Islet of Langerhans (tissue), 1 donor: Measurements from ENCODE around the gene XPC.
"Not testable (repeated sequence)": the region's sequence is repeated elsewhere in the genome, so short reads cannot be mapped to it uniquely, and the experiment has no call there.

Experiments
- FAIRE-seq: peaks from one replicate; lab custom pipeline; 2011; peaks lifted over from hg19 to GRCh38; lab: Jason Lieb, UNC

XPC gene

DNA sequence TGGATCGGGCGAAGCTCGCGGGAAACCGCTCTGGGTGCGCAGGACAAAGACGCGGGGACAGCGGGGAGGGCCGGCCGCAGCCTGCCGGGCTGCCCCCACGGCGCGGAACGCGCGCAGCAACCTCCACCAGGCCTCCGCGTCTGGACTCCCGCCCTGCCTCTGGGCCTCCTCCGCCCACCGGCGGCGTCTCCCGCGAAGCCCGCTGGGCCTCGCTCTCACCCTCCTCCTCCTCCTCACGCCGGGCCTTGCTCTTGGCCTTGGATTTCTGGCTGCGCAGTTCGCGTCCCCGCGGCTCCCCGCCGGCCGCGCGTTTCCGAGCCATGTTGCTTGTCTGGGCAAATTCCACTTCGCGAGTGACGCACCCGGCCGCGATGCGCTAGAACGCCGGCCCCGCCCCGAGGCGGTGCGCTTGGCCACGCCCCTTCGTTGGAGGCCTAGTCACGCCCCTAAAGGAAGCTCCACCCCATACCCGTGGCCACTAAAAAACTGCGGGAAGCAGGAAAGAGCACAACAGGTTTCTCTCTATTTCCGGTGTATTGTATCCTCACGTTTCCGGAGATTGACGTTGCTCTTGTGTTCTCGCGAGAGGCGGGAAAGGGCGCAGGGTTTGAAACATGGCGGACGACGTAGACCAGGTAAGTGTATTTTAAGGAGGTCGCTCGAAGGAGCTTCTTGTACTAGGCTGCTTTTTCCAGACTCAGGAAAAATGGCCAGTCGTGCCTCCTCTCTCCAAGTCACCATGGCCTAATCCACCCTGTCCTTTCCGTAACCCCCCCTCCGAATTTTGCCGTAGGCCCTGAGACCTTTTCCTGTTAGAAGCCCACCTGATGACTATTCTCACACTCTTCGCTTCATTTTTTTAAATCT, at the start of gene XPC, which contains the start of gene LSM3:
XPC (minus strand) TSS at position 355 of the 867 bp plus-strand sequence; CDS start at position 322, 33 bp downstream.
LSM3 (plus strand) TSS at position 571 of the 867 bp plus-strand sequence; CDS start at position 615, 44 bp downstream.
- peak; percentile 94 for FAIRE-seq

DNA sequence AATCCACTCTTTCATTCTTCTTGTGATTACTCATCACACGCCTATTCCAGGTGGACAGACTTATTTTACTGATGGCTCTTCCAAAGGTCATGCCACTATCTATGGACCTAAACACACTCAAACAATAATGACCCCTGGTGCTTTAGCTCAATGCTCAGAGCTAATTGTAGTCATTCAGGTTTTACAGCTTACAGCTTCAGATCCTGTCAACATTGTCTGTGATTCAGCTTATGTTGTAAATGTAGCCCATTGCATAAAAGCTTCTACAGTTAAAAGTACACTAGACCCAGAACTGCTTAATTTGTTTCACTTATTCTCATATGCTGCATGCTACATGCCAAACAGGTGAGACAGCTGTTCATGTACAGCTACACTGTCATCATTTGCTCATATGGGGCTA, 49.5 kb upstream of the XPC start:
- no peak for FAIRE-seq

DNA sequence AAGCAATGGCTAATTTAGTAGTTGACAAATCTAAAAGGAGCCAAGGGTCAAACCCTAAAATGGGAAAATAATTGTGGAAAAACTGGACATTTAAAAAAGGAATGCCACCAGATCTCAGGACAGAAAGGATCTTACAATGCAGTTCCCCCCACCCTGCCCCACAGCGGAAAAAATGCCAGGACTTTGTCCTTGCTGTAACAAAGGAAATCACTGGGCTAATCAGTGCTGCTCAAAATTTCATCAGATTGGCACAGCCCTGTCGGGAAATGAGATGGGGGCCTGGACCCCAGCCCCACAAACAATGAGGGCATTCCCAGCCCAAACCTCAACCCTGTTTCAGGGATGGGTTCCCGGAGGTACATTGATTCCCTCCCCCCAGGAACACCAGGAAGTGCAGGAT, 48.0 kb upstream of the XPC start:
- FAIRE-seq, result not testable (repeated sequence)

DNA sequence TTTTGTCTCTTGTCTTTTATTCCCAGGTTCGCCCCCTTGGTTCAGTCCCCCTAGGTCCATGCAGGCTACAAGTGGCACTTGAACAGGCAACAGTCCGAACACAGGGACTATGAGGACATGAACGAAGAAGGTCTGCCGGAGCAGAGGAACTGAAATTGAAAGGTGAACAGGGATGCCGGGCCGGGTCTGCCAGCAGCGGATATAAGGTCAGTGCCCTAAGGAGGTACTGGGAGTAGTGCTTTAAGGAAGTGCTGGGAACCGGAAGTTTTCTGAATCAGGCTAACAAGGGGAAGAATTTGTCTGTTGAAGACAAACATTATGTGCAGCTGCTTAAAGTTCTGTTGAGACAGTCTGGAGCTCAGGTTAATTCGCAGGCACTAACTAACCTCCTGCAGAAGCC, 47.0 kb upstream of the XPC start:
- no peak for FAIRE-seq

DNA sequence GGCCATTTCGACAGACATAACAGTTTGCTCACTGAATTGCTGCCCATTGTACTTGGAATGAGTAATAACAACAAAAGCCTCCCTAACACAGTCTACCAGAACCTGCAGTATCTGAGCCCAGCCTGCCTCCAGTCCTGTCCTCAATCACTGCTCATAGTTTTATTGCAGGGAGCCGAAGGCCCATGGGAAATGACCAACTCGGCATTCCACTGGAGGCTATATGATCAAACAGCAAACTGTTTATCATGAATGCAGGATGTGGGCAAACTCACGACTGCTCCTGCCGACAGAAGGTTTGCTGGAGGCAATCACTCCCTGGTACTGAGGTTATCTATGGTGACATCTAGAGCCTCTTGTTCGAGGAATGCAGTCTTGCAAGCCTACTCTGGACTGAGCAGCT, 46.5 kb upstream of the XPC start:
- FAIRE-seq, result no peak

DNA sequence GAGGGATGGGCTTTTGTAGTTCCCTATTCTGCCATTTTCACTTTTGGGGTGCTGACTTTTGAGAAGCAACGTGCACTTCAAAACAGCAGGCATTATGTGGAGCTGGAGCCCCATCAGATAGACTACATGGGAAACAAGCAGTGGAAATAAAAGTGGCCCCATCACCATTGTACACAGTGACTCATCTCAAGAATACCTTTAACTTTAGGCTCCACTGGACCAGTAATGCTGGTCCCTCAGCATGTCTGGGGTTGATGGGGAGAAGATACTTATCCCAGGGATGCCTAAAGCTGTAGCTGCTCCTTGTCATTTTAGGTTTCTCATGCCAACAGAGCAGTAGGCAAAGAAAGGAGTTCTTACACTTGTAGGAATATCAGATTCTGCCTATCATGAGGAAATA, 45.2 kb upstream of the XPC start:
- FAIRE-seq, result no peak

DNA sequence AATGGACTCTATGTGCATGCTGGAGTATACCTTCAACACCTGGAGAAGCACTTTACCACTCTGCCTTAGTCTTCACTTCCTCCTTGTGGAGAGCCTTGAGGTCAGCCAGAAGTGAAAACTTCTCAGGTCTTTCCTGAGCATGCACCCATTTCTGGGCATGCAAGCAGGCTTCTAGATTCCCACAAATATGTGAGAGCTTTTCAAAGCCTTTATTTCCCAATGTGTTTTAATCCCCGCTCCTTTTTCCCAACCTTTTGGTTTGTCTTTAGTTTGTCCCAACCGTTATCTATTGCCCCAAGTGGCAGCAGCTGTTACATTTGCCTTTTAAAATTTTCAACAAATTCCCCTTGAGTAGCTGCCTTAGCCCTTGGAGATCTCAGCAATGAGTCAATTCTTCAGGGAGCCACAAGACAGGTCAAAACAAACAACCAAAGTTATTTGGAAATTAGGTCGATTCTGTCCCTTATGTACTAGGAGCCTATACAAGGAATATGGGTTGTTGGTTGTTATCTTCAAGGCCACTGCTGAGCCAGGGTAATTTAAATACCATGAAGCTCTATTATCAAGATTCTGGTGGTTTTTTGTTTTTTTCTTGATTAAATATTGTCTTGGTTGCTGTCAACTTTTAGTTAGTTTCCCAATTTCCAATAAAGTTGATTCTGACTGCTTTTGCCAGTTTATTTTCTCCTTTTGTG, 44.6 kb upstream of the XPC start:
- no peak for FAIRE-seq

DNA sequence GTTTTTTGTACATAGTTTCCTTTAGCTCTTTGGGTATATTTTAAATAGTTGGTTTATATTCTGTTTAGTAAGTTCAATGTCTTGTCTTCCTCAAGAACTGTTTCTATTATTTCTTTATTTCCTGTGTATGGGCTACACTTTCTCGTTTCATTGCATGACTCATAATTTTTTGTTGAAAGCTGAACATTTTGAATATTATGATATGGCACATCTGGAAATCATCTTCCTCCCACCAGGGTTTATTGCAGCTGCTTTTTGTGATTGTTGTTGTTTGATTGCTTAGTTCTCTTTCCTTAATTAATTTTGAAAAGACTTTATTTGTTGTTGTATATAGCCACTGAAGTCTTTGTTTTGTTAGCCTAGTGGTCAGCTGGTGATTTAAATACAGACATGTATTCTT, 44.1 kb upstream of the XPC start:
- FAIRE-seq, result no peak

DNA sequence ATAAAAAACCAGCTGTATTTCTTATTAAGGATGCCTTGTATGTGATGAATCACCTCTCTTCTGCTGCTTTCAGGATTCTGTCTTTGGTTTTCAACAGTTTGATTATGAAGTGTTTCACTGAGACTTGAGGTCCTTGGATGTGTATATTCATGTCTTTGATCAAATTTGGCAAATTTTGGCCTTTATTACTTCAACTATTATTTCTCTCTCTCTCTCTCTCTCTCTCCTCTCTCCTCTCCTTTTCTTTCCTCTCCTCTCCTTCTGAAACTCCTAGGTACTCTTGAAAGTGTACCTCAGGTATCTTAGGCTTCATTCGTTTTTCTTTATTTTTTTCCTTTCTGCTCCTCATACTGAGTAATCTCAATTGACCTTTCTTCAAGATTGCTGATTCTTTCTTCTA, 43.5 kb upstream of the XPC start:
- no peak for FAIRE-seq

DNA sequence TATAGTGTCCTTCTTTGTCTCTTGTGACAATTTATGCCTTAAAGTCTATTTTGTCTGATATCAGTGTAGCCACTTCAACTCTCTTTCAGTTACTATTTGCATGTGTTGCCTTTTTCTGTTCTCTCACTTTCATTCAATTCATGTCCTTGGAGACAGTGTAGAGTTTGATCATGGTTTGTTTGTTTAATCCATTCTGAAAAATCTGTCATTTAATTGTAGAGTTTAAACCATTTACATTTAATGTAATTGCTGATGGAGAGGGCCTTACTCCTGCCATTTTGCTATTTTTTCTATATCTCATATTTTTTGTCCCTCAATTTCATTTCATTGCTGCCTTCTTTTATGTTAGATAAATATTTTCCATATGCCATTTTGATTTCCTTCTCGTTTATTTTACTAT, 42.5 kb upstream of the XPC start:
- FAIRE-seq, result no peak

DNA sequence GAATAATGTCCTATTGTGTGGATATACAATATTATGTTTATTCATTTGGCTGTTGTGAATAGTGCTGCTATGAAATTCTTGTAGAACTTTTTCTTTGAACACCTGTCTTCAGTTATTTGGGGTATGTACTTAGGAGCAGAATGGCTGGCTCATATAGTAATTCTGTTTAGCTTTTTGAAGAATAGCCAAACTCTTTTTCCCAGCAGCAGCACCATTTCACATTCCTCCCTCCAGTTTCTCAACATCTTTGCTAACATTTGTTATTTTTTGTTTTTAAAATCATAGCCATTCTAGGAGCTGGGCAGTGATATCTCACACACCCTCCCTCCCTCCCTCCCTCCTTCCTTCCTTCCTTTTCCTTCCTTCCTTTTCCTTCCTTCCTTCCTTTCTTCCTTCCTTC, 40.0 kb upstream of the XPC start:
- no peak for FAIRE-seq

DNA sequence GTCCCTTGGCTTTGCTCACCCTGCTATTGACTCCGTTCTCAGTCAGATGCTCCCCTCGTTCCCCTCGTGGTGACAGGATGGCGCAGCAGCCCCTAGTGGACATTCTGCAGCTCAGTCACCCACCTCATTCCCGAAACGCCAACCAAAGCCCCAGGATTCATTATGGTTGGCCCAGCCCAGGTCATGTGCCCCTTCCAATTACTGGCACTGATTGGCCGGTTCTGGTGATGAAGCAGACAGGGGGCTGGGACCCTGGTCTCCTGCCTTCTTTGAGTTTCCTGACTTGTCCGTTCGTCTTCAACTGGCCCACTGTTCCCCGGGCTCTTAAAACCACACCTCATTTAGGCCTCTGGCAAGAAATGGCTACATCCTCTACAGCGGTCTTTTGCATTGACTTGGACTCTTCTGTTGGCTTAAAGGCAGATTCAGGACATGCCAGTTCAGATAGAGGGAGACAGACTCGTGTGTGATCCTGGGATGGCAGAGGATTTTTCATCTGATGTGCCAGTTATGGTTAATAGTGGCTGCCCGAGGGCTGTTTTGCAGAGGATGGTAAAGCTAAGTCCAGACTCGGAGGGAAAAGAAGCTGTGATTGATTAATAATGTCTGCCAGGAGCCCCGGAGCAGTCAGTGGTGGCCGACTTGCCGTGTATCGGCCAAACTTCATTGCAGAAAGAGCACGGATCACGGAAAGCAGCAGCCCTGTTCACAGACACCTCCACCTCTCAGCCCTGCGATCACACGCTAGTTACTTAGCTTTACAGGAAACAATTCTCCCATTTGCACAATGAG, 38.1 kb upstream of the XPC start:
- no peak for FAIRE-seq

DNA sequence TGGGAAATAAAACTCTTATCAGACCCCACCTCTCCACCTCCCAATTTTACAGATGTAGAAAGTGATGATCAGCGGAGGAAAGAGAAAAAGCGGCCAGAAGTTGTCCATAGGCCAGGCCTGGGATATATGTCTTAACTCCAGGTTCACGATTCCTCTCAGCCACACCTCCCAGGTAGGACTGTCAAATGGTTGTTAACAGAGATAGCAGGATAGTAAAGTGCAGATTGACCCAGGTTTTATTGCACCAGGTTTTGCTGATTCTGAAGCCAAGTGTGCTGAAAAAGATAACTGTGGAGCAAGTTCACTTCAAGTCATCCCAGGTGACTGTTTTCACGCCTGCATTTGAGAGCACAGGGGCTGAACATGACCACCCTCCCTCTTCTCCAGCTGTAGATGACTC, 36.4 kb upstream of the XPC start:
- FAIRE-seq, result no peak

DNA sequence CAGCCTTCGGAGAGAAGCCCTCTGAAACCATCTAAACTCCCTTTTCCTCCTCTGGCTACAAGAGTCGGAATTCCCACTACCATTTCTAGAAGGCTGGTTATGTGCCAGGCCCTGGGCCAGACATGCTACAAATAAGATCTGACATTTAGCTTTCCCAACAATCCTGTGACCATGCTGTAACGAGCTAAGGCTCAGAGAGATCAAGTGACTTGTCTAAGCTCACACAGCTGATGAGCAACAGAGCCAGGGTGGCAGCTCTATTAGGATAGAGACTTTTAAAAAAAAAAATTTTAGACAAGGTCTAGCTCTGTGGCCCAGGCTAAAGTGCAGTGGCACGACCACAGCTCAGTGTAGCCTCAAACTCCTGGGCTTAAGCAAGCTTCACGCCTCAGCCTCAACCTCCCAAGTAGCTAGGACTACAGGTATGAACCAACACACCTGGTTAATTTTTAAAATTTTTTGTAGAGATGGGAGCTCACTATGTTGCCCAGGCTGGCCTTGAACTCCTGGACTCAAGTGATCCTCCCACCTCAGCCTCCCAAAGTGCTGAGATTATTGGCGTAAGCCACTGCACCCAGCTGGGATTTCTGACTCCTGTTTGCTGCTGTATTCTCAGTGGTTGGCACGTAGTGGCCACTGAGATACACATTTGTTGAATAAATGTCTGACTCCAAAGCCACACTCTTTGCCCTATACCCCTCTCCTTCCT, 34.8 kb upstream of the XPC start:
- no peak for FAIRE-seq

DNA sequence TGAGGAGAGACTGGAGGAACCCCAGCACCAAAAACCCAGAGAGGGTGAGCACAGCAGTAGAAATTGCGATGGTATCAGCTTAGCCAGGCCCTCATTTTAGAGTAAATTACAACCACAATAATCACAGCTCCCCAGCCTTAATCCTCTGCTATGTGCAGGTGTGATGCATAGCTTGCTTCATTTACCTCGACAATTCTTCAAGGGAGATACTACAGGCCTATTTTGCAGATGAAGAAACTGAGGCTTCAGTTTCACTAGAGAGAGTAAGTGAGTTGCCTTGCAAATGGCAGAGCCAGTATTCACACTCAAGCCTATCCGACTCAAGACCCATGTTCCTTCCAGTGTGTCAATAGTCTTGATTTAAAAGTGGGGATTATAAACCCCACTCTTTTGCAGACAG, 33.6 kb upstream of the XPC start:
- FAIRE-seq, result no peak

DNA sequence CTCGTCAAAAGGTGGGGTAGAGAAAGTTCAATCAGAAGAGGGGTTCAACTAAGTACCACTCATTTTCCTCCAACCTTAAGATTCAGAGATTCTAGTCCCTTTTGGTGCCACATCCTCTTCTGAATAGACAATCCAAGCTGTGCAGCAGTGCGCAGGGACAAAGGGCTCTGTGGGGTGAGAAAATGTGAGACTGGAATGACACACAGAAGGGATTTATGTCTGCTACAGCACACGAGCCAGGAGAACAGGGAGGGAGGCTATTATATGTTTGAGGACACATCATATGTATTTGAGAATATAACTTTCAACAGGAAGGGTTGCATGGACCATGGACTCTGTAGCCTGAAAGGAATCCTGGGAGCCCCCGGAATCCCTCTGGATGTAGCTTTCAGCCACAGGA, 33.2 kb upstream of the XPC start:
- no peak for FAIRE-seq

DNA sequence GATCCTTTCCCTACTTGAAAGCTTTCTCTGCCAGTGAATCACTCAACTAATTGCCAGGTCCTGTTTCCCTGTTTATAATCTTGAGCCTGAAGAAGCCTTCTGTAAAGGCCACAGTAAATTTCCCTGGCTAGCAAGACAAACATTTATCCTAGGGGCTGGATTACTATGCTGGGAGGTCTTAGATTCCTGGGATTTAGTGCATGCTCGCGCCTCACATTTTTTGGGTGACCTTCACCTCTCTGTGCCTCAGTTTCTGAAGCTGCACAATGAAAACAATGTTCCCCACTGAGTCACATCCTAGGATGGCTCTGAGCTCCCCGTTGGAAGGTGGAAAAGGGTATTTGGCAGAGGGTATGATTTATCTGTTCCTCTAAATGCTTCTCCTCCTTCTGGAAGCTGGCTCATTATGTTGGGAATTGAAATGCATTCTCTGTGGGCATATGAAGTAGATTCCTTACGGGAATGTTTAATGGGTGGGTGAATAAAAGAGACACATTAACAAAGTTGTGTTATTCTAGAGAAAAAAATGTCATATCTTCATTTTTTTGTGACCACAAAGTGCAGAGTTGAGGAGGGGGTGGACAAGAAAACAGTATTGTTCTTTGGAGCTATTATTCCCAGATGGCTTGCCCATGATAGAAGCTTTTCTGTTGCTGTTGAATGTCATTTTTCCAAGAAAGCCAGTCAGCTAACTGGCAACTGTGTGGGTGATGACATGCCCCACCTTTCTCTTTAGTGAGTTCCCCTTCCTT, 32.6 kb upstream of the XPC start:
- FAIRE-seq, result no peak

DNA sequence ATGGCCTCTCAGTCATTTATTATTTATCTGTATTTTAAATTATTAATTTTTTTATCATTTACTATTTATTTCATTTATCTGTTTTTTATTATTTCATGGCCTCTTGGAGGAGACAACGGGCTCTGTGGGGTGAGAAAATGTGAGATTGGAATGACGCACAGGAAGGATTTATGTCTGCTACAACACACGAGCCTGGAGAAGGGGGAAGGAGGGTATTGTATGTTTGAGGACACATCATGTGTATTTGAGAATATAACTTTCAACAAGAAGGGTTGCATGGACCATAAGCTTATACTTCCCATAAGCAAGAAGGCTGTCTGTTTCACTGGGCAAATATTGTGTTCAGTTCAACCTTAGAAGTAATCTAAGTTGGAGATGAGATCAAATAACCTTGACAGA, 31.9 kb upstream of the XPC start:
- FAIRE-seq, result no peak

DNA sequence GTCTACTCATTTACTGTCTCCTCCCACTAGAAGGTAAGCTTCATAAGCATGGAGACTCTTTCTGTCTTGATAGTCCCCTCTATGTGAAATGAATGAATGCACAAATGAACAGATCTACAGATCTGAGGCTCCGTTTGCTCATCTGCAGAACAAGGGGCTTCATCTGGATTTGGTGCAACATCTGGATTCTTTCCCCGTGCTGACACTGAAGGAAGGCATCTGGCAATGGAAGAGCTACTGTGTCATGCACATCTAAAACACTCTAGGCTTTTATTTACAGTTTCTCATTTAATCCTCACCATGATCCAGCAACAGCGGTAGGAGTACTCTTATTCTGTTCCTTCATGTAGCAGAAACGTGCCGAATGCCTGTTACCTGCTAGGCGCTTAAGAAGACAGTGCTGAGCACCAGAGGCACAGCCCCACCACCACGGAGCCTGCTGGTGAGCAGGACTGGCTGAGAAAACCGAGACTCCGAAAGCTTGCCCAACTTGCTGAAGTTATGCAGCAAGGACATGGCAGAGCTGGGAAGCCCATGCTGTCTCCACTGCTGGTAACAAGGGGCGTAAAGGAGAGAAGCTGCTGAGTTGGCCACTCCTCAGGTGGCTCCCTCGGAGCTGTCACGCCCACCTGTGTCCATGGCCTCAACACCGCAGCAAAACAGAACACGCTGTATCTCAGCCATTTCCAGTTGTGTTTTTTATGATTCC, 31.3 kb upstream of the XPC start:
- FAIRE-seq, result no peak

DNA sequence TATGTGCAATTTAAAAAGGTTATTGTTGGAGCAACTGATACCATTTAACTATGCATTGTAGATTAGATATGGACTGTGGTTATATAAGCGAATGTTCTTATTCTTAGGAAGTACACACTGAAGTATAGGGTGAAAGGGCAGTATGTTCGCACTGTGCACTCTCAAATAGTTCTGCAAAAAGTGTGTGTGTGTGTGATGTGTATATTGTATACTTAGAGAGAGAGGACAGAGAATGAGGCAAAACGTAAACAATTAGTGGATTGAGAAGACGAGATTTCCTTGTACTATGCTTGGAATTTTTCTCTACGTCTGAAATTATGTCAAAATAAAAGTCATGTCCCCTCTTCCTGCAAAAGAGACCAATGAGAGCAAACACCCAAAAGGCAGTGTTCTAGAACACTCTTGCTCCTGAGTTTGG, 30.6 kb upstream of the XPC start:
- FAIRE-seq, result no peak

DNA sequence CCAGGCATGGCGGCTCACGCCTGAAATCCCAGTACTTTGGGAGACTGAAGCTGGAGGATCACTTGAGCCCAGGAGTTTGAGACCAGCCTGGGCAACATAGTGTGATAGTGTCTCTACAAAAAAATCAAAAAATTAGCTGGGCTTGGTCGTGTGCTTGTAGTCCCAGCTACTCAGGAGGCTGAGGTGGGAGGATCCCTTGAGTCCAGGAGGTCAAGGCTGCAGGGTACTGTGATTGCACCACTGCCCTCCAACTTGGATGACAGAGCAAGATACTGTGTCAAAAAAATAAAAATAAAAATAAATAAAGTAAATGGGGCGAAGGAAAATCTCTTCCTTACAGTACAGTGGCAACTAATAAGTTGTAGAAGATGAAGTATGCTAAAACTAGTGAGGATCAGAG, 29.8 kb upstream of the XPC start:
- no peak for FAIRE-seq
